ENCODE measurements around the gene TCP1.
"Not testable (repeated sequence)": the region's sequence is repeated elsewhere in the genome, so short reads cannot be mapped to it uniquely, and the experiment has no call there.

TCP1 gene

DNA sequence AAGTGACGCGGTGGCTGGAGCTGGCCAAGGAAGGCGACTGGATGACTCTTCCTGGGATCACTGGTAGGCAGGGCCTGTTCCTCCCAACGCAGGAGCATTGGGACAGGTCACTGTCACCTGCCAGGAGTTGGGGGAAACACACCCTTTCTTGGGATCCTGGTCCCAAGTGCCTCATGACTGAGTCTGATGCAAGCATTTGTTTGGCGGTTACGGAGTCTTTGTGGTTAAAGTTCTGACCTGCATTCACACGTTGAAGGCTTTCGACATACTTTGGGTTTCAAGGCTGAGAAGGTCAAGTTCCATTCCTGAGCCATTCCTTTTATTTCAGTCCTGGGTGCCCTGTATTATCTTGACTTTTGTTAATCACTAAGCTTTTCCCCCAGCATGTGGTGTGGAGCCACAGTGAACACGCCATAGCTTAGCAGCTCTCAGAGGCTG lies 16.6 kb upstream of the TCP1 start:
- Histone ChIP-seq H3K36me3 (replicated peaks) (no peaks in the 10 kb centered on the region), H3K27me3 (ENCODE audit: low read depth) (no peaks in the 10 kb centered on the region), H3K9me3 (no peaks in the 10 kb centered on the region), H3K4me1 (peaks cover 15% of the 10 kb centered on the region), H3K4me3 (no peak overlapping the region)
- DNase-seq (ENCODE audit: low spot score in 2 of 2) = no peak
- in situ Hi-C loops (cut with MboI; ENCODE audit: low sequenced_read_pairs) = no loop called here

DNA sequence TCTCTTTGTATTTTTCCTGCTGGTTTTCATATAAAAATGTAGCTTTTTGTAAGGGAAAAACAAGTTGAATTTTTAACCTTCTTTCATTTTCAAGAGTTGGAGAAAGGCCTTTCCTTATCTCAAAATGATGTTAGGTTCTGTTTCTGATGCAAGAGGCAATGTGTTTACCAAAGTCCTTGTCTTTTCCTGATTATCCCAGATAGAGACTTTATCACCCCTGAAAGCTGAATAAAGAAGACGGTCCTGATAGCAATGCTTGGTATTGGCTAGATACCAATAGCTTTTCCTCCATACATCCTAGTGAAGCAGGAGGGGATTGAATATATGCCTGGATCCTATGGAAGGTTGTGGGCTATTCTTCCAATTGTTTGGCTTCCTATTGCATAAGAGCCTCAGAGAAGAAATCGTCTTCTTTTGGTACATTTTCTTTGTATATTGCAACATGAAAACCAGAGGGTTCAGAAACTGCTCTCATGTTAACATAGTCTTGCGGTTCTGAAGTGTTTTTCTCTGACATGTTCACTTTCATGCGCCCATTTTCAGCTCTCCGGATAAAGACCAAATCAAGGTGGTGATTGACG lies 16.1 kb upstream of the TCP1 start:
- in situ Hi-C loops (cut with MboI; ENCODE audit: low sequenced_read_pairs) = no loop called here
- no peaks in the 10 kb centered on the region for H3K9me3 ChIP-seq
- DNase-seq (ENCODE audit: low spot score in 2 of 2) = no peak
- peaks cover 18% of the 10 kb centered on the region for H3K4me1 ChIP-seq
- no peaks in the 10 kb centered on the region for H3K27me3 ChIP-seq (ENCODE audit: low read depth)
- no peaks in the 10 kb centered on the region for H3K36me3 ChIP-seq (replicated peaks)
- no peak overlapping the region for H3K4me3 ChIP-seq

DNA sequence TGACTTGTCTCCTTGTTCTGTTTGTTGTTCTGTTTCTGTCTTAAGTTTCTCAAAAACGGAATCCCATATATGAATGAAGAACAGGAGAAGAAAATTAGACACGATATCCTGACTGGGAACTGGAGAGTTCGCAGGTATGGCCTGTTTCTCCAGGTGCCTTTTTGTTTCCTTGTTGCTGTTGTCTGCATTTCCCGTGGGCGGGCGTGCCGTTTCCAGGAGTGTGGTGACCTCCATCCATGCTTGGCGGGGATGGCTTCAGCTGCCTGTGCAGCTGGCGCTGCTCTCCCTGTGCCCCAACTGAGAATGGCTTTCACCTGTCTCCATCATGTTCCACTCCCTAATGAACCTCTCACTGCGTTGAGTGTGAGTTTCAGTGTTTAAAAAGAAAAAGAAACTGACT lies 15.1 kb upstream of the TCP1 start:
- no peak overlapping the region for H3K4me3 ChIP-seq
- peaks cover under 1% of the 10 kb centered on the region for H3K36me3 ChIP-seq (replicated peaks)
- no peaks in the 10 kb centered on the region for H3K27me3 ChIP-seq (ENCODE audit: low read depth)
- H3K9me3 ChIP-seq = no peaks in the 10 kb centered on the region
- no peak for DNase-seq (ENCODE audit: low spot score in 2 of 2)
- in situ Hi-C loops (cut with MboI; ENCODE audit: low sequenced_read_pairs) = no loop called here
- peaks cover 18% of the 10 kb centered on the region for H3K4me1 ChIP-seq

DNA sequence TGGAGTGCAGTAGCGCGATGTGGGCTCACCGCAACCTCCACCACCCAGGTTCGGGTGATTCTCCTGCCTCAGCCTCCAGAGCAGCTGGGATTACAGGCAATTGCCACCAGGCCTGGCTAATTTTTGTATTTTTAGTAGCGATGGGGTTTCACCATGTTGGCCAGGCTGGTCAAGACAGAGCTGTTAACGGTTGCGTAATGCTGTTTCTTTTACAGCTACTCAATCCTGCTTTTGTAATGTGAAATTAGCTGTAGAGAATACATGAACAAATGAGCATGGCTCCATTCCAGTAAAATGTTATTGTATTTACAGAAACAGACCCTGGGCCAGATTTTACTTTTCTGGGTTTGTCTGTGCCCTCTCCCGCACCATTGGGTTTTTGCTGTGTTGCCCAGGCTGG lies 12.5 kb upstream of the TCP1 start:
- H3K4me3 ChIP-seq = no peak overlapping the region
- no peaks in the 10 kb centered on the region for H3K27me3 ChIP-seq (ENCODE audit: low read depth)
- H3K36me3 ChIP-seq (replicated peaks) = peaks cover 24% of the 10 kb centered on the region
- no peaks in the 10 kb centered on the region for H3K9me3 ChIP-seq
- DNase-seq (ENCODE audit: low spot score in 2 of 2) = peak; percentile 41 to 81
- in situ Hi-C loops (cut with MboI; ENCODE audit: low sequenced_read_pairs) = no loop called here
- peaks cover 21% of the 10 kb centered on the region for H3K4me1 ChIP-seq

DNA sequence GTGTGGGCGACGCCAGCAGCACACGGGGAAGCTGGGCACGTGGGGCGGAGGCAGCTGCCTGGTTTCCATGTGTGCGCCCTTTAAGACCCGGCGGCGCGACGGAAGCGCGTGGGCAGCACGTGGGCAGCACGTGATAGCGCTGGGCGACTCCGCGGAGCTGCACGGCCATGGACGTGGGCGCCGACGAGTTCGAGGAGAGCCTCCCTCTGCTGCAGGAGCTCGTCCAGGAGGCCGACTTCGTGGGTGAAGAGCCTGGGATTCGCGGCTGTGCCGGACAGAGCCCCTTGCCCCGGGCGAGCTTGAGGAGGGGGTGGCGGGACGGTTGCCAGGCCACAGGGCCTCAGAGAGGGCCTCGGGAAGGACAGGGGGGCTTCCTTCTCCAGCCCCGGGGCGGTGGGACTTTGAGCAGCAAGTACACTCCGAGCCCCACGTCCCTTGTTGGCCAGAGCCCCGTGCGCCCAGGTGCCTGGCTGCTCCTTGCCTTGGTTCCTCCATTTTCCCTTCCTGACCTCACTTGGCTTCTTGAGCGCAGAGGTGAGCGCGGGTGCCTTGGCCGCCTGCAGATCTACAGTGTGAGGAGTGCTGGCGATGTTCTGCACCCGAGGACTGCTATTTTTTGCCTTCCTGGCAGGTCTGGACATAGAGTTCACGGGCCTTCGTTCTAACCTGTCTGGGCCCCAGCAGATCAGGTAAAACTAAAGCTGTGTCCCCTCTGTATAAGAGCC lies 10.9 kb upstream of the TCP1 start, which contains the start of gene PNLDC1:
Gene PNLDC1, plus strand, starts transcription at position 136 of the 725 bp plus-strand sequence. Its CDS starts 32 bp downstream, at position 168.
- in situ Hi-C loops (cut with MboI; ENCODE audit: low sequenced_read_pairs) = no loop called here
- peaks cover 35% of the 10 kb centered on the region for H3K36me3 ChIP-seq (replicated peaks)
- no peaks in the 10 kb centered on the region for H3K27me3 ChIP-seq (ENCODE audit: low read depth)
- peaks cover 27% of the 10 kb centered on the region for H3K4me1 ChIP-seq
- H3K4me3 ChIP-seq = no peak within 1 kb of the TSS
- no peaks in the 10 kb centered on the region for H3K9me3 ChIP-seq
- no peak for DNase-seq (ENCODE audit: low spot score in 2 of 2)

DNA sequence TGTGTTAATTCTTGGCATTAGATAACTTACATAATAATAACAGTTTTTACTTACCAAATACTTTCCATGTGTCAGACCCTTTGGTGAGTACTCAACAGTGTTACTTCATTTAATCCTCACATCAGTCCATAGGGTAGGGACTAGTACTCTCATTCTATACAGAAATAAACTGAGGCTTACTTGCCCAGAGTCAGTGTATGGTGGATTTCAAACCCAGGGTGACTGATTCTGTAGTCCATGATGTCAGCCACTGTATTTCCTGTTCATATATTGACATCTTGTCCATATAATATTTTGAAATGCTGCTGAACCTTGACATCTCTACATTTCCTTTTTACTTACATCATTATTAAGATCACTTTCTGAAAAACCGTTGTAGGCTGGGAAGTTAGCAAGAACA lies 8.2 kb upstream of the TCP1 start:
- Histone ChIP-seq H3K4me1 (peaks cover 43% of the 10 kb centered on the region), H3K4me3 (no peak overlapping the region), H3K36me3 (replicated peaks) (peaks cover 52% of the 10 kb centered on the region), H3K27me3 (ENCODE audit: low read depth) (no peaks in the 10 kb centered on the region), H3K9me3 (no peaks in the 10 kb centered on the region)
- in situ Hi-C loops (cut with MboI; ENCODE audit: low sequenced_read_pairs) = no loop called here
- no peak for DNase-seq (ENCODE audit: low spot score in 2 of 2)

DNA sequence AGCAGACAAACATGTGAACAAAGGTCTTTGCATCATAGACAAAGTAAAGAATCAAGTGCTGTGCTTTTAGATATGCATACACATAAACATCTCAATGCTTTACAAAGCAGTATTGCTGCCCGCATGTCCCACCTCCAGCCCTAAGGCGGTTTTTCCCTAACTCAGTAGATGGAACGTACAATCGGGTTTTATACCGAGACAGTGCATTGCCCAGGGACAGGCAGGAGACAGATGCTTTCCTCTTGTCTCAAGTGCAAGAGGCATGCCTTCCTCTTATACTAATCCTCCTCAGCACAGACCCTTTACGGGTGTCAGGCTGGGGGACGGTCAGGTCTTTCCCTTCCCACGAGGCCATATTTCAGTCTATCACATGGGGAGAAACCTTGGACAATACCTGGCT lies 5.6 kb upstream of the TCP1 start:
- in situ Hi-C loops (cut with MboI; ENCODE audit: low sequenced_read_pairs); H3K9me3 ChIP-seq; H3K4me3 ChIP-seq; H3K27me3 ChIP-seq (ENCODE audit: low read depth): not testable (repeated sequence)
- H3K4me1 ChIP-seq = peaks cover 32% of the 10 kb centered on the region
- DNase-seq (ENCODE audit: low spot score in 2 of 2) = peak; percentile 79 to 85
- H3K36me3 ChIP-seq (replicated peaks) = peaks cover 63% of the 10 kb centered on the region

DNA sequence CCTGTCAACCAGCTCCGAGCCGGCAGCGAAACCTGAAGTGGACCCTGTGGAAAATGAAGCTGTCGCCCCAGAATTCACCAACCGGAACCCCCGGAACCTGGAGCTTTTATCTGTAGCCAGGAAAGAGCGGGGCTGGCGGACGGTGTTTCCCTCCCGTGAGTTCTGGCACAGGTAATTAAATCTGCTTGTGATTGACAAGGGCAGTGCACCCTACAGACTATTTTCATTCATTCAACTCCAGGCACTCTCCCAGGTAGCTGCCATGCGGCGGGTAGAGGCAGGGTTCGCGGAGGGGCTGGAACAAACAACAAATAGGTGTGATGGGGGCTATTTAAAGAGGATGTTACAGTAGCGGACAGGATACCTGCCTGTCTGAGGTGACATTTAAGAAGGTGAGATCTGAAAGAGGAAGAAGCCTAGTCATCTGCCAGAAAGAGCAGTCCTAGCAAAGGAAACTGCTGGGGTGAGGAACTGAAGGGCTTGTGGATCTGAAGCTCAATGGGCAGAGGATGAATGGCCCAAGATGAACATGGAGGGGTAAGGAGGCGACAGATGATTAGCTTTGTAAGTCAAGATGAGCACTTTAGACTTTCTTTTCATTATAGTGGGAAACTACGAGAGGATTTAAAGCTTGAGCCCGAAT lies 1.7 kb upstream of the TCP1 start:
- in situ Hi-C loops (cut with MboI; ENCODE audit: low sequenced_read_pairs) = no loop called here
- peaks cover 41% of the 10 kb centered on the region for H3K4me1 ChIP-seq
- peaks cover 48% of the 10 kb centered on the region for H3K36me3 ChIP-seq (replicated peaks)
- no peaks in the 10 kb centered on the region for H3K9me3 ChIP-seq
- DNase-seq (ENCODE audit: low spot score in 2 of 2) = peak; percentile 25 to 41
- H3K4me3 ChIP-seq = peak overlapping the region; percentile 89
- no peaks in the 10 kb centered on the region for H3K27me3 ChIP-seq (ENCODE audit: low read depth)

DNA sequence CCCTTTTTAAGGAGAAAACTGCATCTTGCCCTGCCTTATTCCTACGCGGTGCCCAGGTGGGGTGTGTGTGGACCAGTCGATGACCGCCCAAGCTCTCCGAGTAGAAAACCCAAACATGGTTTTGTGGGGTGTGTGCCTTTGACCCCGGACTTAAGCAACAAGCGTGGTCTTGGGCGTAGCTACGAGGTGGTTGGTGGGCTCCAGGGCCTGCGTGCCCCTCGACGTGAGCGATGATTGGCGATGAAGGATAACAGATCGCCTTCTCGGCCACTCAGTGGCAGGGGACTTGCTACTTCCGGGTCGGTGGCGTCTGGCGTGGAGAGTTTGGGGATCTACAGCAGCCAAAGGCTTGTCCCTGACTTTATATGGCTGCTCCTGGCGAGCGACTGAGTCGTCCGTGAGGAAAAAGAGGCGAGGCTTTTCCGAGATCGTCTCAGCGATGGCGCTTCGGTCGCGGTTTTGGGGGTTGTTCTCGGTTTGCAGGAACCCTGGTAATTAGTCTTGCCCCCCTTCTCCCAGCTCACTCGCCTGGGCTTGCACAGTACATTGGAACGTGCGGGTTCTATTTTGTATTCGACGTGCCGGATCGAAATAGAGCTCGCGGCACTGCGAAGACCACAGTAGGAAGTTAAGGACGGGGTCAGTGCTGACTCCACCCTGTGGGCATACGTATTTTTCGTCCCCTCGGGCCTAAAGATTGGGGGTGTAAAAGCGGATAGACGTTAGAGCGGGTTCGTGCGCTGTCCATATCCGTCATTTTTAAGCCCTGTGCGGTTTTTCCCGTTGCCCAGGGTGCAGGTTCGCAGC lies 950 bp upstream of the TCP1 start, which contains the start of gene MRPL18:
Gene MRPL18, plus strand, starts transcription at position 319 of the 807 bp plus-strand sequence. Its CDS starts 121 bp downstream, at position 440.
- peak; percentile 94 to 95 for DNase-seq (ENCODE audit: low spot score in 2 of 2)
- Histone ChIP-seq H3K36me3 (replicated peaks) (peaks cover 52% of the 10 kb centered on the region), H3K4me3 (peak within 1 kb of the TSS; percentile 89), H3K4me1 (peaks cover 37% of the 10 kb centered on the region), H3K27me3 (ENCODE audit: low read depth) (no peaks in the 10 kb centered on the region), H3K9me3 (no peaks in the 10 kb centered on the region)
- in situ Hi-C loops (cut with MboI; ENCODE audit: low sequenced_read_pairs) = no loop called here

DNA sequence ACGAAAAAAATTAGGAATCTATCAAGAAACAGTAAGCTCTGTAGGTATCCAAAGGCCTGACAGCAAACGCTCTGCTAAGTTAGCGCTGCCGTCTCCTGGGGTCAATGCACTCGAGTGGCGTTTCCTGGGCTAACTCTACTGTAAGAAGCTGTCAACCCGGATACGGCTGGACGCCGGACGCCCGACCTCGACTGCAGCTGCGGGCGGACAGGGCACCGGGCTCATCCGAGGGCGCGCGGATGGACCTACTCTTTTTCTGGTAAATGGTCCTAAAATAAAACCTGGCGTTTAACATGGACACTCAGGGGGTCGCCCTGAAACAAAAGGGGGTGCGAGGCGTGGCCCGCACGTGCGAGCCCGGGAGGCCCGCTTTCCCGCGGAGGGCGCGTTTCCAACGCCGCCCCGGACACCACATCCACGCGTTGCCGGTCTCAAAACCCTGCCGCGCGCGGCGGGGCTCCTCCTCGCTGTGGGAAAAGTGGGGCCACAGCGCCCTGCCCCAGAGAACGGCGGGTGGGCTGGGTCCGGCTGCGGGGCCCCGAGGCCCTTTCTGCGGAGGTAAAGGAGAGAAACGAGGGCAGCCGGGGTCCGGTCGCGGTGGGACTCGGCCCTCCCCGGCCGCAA lies 537 bp downstream of the TCP1 start:
- peak in 1 of 2 experiments; percentile 51 for DNase-seq (ENCODE audit: low spot score in 2 of 2)
- peaks cover 60% of the 10 kb centered on the region for H3K36me3 ChIP-seq (replicated peaks)
- H3K4me1 ChIP-seq = peaks cover 30% of the 10 kb centered on the region
- in situ Hi-C loops (cut with MboI; ENCODE audit: low sequenced_read_pairs) = no loop called here
- H3K9me3 ChIP-seq = no peaks in the 10 kb centered on the region
- peak overlapping the region; percentile 89 for H3K4me3 ChIP-seq
- H3K27me3 ChIP-seq (ENCODE audit: low read depth) = no peaks in the 10 kb centered on the region

DNA sequence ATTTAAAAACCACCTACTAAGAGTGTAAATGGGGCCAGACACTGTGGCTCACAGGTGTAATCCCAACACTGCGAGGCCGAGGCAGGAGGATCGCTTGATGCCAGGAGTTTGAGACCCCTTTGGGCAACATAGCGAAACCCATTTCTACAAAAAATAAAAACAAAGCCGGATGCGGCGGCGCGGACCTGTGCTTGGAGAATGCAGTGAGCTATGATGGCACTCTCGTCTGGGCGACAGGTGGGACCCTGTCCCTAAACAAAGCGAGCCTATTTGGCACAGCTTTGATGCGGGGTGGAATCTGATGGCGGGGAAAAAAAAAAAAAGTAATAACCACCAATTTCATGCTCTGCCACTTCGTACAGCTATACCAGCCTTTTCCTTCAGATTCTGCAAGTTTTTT lies 1.1 kb downstream of the TCP1 start:
- H3K36me3 ChIP-seq (replicated peaks) = peaks cover 60% of the 10 kb centered on the region
- H3K27me3 ChIP-seq (ENCODE audit: low read depth) = no peaks in the 10 kb centered on the region
- H3K4me3 ChIP-seq = peak overlapping the region; percentile 89
- in situ Hi-C loops (cut with MboI; ENCODE audit: low sequenced_read_pairs) = no loop called here
- peaks cover 26% of the 10 kb centered on the region for H3K4me1 ChIP-seq
- DNase-seq (ENCODE audit: low spot score in 2 of 2) = no peak
- no peaks in the 10 kb centered on the region for H3K9me3 ChIP-seq

DNA sequence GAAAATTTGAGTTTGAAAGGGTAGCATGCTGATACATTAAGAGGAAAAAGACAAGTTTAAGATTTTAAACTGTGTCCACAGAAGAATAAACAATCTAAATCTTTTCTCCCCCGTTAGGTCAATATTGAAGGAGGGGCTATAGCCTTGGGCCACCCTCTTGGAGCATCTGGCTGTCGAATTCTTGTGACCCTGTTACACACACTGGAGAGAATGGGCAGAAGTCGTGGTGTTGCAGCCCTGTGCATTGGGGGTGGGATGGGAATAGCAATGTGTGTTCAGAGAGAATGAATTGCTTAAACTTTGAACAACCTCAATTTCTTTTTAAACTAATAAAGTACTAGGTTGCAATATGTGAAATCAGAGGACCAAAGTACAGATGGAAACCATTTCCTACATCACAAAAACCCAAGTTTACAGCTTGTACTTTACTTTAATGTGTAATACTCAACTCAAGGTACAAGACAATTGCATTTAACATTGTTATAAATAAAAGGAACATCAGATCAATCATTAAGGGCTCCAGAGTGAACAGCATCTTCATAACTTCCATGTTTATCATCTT lies 10.8 kb downstream of the TCP1 start:
- no peaks in the 10 kb centered on the region for H3K9me3 ChIP-seq
- peaks cover 82% of the 10 kb centered on the region for H3K36me3 ChIP-seq (replicated peaks)
- no peaks in the 10 kb centered on the region; the same call in 1 of the 2 replicates for H3K4me1 ChIP-seq
- in situ Hi-C loops (cut with MboI; ENCODE audit: low sequenced_read_pairs) = no loop called here
- no peaks in the 10 kb centered on the region for H3K27me3 ChIP-seq (ENCODE audit: low read depth)
- no peak for DNase-seq (ENCODE audit: low spot score in 2 of 2)
- H3K4me3 ChIP-seq = no peak overlapping the region

DNA sequence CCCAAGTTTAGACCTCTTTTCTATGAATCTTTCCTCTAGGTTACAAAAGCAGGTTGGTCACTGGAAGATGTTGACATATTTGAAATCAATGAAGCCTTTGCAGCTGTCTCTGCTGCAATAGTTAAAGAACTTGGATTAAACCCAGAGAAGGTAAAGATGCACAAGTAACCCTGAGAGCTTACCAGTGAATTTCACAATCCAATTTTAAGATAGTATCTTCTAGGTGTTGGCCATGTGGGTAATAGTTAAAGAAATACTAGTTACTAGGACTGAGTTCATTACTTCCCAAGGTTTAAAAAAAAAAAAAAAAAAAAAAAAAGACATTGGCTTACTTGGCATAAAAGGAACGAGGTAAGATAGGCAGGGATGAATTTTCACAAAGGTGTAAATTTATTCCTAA lies 11.3 kb downstream of the TCP1 start:
- Histone ChIP-seq H3K36me3 (replicated peaks) (peaks cover 77% of the 10 kb centered on the region), H3K4me3 (no peak overlapping the region), H3K9me3 (no peaks in the 10 kb centered on the region), H3K27me3 (ENCODE audit: low read depth) (no peaks in the 10 kb centered on the region), H3K4me1 (no peaks in the 10 kb centered on the region; the same call in 1 of the 2 replicates)
- no peak for DNase-seq (ENCODE audit: low spot score in 2 of 2)
- in situ Hi-C loops (cut with MboI; ENCODE audit: low sequenced_read_pairs) = no loop called here
